K562 (cell line): ENCODE measurements around the gene GDF15. TPM values are rescaled to one million over a fixed set of nuclear protein-coding genes. Genes with fewer than 3 reads are reported as not detected.
A peak's percentile ranks its signal among the peaks of the same experiment; 100 is the strongest.

Source experiments
- ARID2 ChIP-seq: fragments of 450-650 bp; IDR thresholded peaks from 2 replicates; pipeline ENCODE4 v1.6.1; 2017; ENCODE audit warnings: antibody characterized with exemption, mild to moderate bottlenecking
- BCL6 ChIP-seq: fragments of 250-450 bp; sonication (Bioruptor Pico); IDR thresholded peaks from 2 replicates; pipeline ENCODE4 v1.4.0; 2020
- BRD4 ChIP-seq: fragments of 200-600 bp; sonication (generic); IDR thresholded peaks from 2 replicates; pipeline ENCODE4 v1.6.1; 2017; ENCODE audit warnings: inconsistent platforms
- CBFB ChIP-seq: sonication (generic); formaldehyde crosslinking; IDR thresholded peaks from 2 replicates; pipeline ENCODE4 v1.4.0; 2020; ENCODE audit warnings: mild to moderate bottlenecking, missing genetic modification reagents
- CGGBP1 ChIP-seq: fragments of 250-450 bp; sonication (Bioruptor Pico); IDR thresholded peaks from 2 replicates; pipeline ENCODE4 v1.9.0; 2021; ENCODE audit warnings: mild to moderate bottlenecking
- E2F3 ChIP-seq: fragments of 250-450 bp; sonication (Bioruptor Pico); IDR thresholded peaks from 2 replicates; pipeline ENCODE4 v1.4.0; 2020; ENCODE audit warnings: mild to moderate bottlenecking
- EWSR1 ChIP-seq: fragments of 450-650 bp; IDR thresholded peaks from 2 replicates; pipeline ENCODE4 v1.6.1; 2018; ENCODE audit warnings: borderline replicate concordance, mild to moderate bottlenecking, low read depth, moderate library complexity; ENCODE audit not compliant: partially characterized antibody
- GTF2A2 ChIP-seq: IDR thresholded peaks from 2 replicates; pipeline ENCODE4 v1.6.1; 2016; ENCODE audit warnings: mild to moderate bottlenecking, missing genetic modification characterization, missing compliant biosample characterization
- HMG20A ChIP-seq: fragments of 450-650 bp; formaldehyde crosslinking; conservative IDR thresholded peaks from 2 replicates; pipeline ENCODE4 v1.4.0; 2020; ENCODE audit warnings: mild to moderate bottlenecking, mixed read lengths
- MAZ ChIP-seq, 2 experiments: fragments of 450-650 bp in 1 of 2; sonication (generic) in 1 of 2; formaldehyde crosslinking; IDR thresholded peaks in 1 of 2; conservative IDR thresholded peaks in 1 of 2; 2 replicates each; pipeline versions ENCODE4 v1.4.0 to v1.5.0; 2020; ENCODE audit warnings: mild to moderate bottlenecking in 1 of 2, missing genetic modification reagents in 1 of 2
- MED1 ChIP-seq: sonication (generic); formaldehyde crosslinking; IDR thresholded peaks from 2 replicates; pipeline ENCODE4 v1.8.1; 2023; ENCODE audit warnings: missing genetic modification reagents, borderline replicate concordance
- NCOA2 ChIP-seq, 2 experiments: fragments of 450-650 bp; IDR thresholded peaks; 2 replicates each; pipeline ENCODE4 v1.6.1; 2018; ENCODE audit warnings: mild to moderate bottlenecking in 2 of 2, moderate library complexity in 1 of 2; ENCODE audit not compliant: partially characterized antibody in 2 of 2
- NCOR1 ChIP-seq: fragments of 450-650 bp; IDR thresholded peaks from 2 replicates; pipeline ENCODE4 v1.6.1; 2016; ENCODE audit warnings: mild to moderate bottlenecking, moderate library complexity
- RNF2 ChIP-seq: sonication (generic); IDR thresholded peaks from 2 replicates; pipeline ENCODE4 v1.6.1; 2016
- SMARCA5 ChIP-seq: fragments of 450-650 bp; IDR thresholded peaks from 2 replicates; pipeline ENCODE4 v1.6.1; 2016
- TFAP4 ChIP-seq: sonication (generic); formaldehyde crosslinking; IDR thresholded peaks from 2 replicates; pipeline ENCODE4 v1.8.0; 2022; ENCODE audit warnings: missing genetic modification reagents, mild to moderate bottlenecking, moderate library complexity, borderline replicate concordance
- TFE3 ChIP-seq: fragments of 450-650 bp; formaldehyde crosslinking; IDR thresholded peaks from 2 replicates; pipeline ENCODE4 v1.4.0; 2020; ENCODE audit warnings: mild to moderate bottlenecking, mixed read lengths
- TRIM25 ChIP-seq: fragments of 450-650 bp; IDR thresholded peaks from 2 replicates; pipeline ENCODE4 v1.7.0; 2016; ENCODE audit warnings: borderline replicate concordance
- VEZF1 ChIP-seq: fragments of 200-800 bp; sonication (Bioruptor generic); IDR thresholded peaks from 2 replicates; pipeline ENCODE4 v1.6.1; 2017; ENCODE audit warnings: missing genetic modification characterization, missing compliant biosample characterization
- WHSC1 ChIP-seq: IDR thresholded peaks from one replicate; pipeline ENCODE4 v1.6.1; 2012; ENCODE audit warnings: low read length, control low read depth, inconsistent platforms
- ZBTB7A ChIP-seq: IDR thresholded peaks from 2 replicates; pipeline ENCODE4 v1.6.1; 2011; ENCODE audit warnings: low read depth, mild to moderate bottlenecking, low read length, moderate library complexity, borderline replicate concordance; ENCODE audit not compliant: control insufficient read depth
- ZC3H4 ChIP-seq: sonication (generic); formaldehyde crosslinking; IDR thresholded peaks from 2 replicates; pipeline ENCODE4 v1.9.0; 2021; ENCODE audit warnings: missing genetic modification reagents, borderline replicate concordance
- ZNF134 ChIP-seq: fragments of 250-450 bp; sonication (Bioruptor Pico); conservative IDR thresholded peaks from 2 replicates; pipeline ENCODE4 v1.4.0; 2020
- polyA plus RNA-seq, 8 experiments: library from polyadenylated mRNA; depleted of rRNA in 4 of 8; stranded (reverse) in 5 of 8; unstranded in 3 of 8; fragments of >200 nt; fragmentation: Nextera tagmentation in 2 of 8; fragmentation: Illumina TruSeq in 1 of 8; extraction: Ambion mirVana in 2 of 8; extraction: Trizol in 1 of 8; gene quantifications; 2 replicates each; pipeline versions ENCODE4 v1.2.1 to v1.2.3, GENCODE V29; 2011 to 2014; ENCODE audit warnings: inconsistent platforms in 1 of 8, missing spikeins in 1 of 8
- total RNA-seq, 7 experiments: library from RNA; depleted of rRNA in 6 of 7; stranded (reverse); fragments of >200 nt in 6 of 7; fragmentation: Illumina TruSeq in 2 of 7; extraction: Trizol in 2 of 7; gene quantifications; 2 replicates each; pipeline versions ENCODE4 v1.2.1 to v1.2.3, GENCODE V29; 2011 to 2021; ENCODE audit warnings: low replicate concordance in 1 of 7
- TF ChIP-seq, protein P1 (sequence below): sonication (generic); formaldehyde crosslinking; IDR thresholded peaks from 2 replicates; pipeline ENCODE4 v1.9.0; 2022; ENCODE audit warnings: mild to moderate bottlenecking, missing genetic modification reagents

Gene GDF15
- total and polyA plus RNA-seq, 9 of the 15 experiments (the other 6 are each of a cell fraction or from before 2014, with no cell fraction given) = 2.3 to 82.4 (median 12.5) TPM

DNA sequence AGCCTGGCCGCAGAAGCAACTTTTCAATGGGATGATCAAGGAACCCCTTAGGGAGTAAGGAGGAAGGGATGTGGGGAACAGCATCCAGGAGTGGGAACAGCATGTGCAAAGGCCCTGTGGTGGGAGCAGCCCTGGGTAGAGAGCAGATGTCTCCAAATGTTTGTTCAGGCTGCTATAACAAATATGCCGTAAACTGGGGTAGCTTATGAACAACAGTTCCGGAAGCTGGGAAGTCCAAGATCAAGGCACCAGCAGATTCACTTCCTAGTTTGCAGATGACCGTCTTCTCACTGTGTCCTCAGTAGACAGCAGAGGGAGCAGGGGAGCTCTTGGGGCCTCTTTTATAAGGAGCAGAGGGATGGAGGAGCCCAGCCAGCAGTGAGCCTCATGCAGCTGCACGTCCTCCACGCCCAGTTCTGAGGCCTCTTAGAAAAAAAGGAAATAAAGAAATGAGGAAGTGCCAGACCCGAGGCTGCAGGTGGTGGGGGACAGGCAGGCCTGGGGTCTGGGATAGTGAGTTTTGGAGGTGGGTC lies 15.7 kb downstream of the GDF15 start (continued):
- no peak for TF ChIP-seq BRD4
- TF ChIP-seq MED1 = no peak
- TF ChIP-seq TRIM25 = no peak
- no peak for TF ChIP-seq GTF2A2
- TF ChIP-seq ARID2 = no peak
- TF ChIP-seq NCOA2 (IDR thresholded peaks at IDR 0.05; ENCODE audit: partially characterized antibody in 2 of 2) = no peak
- TF ChIP-seq, protein P1, sequence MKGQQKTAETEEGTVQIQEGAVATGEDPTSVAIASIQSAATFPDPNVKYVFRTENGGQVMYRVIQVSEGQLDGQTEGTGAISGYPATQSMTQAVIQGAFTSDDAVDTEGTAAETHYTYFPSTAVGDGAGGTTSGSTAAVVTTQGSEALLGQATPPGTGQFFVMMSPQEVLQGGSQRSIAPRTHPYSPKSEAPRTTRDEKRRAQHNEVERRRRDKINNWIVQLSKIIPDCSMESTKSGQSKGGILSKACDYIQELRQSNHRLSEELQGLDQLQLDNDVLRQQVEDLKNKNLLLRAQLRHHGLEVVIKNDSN = no peak
- TF ChIP-seq TFAP4 (CRISPR knock-in tag) = peak; percentile 66; the same call in 1 of the 2 replicates
- no peak for TF ChIP-seq E2F3 (CRISPR knock-in tag)
- peak; percentile 69 for TF ChIP-seq ZBTB7A
- TF ChIP-seq RNF2 = no peak
- TF ChIP-seq WHSC1 = no peak
- TF ChIP-seq HMG20A = no peak
- TF ChIP-seq BCL6 (CRISPR knock-in tag) = no peak
- TF ChIP-seq CBFB (CRISPR knock-in tag) = no peak
- TF ChIP-seq ZC3H4 = 0 out of 2 replicates have a peak, but pooled peaks have one; percentile 33
- no peak for TF ChIP-seq ZNF134 (CRISPR knock-in tag)
- TF ChIP-seq SMARCA5 = peak; percentile 93
- peak in 1 of 2 experiments; percentile 62; a peak in 1 of 4 replicates for TF ChIP-seq MAZ (CRISPR knock-in tag; conservative IDR thresholded peaks at IDR 0.05 in 1 of 2, IDR thresholded peaks at IDR 0.05 in 1 of 2)
- peak; percentile 35 for TF ChIP-seq VEZF1 (CRISPR knock-in tag)
- TF ChIP-seq CGGBP1 (CRISPR knock-in tag) = no peak
- TF ChIP-seq EWSR1 = no peak
- TF ChIP-seq NCOR1 = no peak
- no peak for TF ChIP-seq TFE3 (CRISPR knock-in tag)
